ENCODE measurements around the gene AK8. TPM values are rescaled to one million over a fixed set of nuclear protein-coding genes. Genes with fewer than 3 reads are reported as not detected.

AK8 gene
- total and polyA plus RNA-seq, 2 donors from 2014 or later = 6.2 to 6.3 TPM

DNA sequence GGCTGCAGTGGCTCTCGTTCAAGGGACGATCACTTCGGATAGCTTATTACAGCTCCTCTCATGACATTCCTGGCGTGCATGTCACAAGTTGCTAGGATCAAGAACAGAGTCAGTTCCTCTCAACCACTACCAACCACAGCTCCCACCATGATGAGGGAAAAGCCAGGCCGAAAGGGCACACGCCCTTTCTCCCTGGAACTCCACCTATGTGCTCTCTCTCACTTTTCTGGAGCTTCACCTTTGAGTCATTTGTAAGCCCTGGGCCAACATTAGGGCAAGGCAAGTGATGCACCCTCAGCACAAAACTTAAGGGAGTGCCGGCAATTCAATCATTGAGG lies 2.2 kb upstream of the AK8 start:
- Histone ChIP-seq H3K36me3 (ENCODE audit: control insufficient read depth in 2 of 3, insufficient read depth in 3 of 3, low read length in 3 of 3) (no peaks in the 10 kb centered on the region), H3K9ac (ENCODE audit: low read length in 3 of 3) (no peak overlapping the region), H3K9me3 (ENCODE audit: control insufficient read depth in 2 of 3, insufficient read depth in 1 of 3, low read length in 3 of 3) (no peaks in the 10 kb centered on the region), H3K4me1 (ENCODE audit: control insufficient read depth in 2 of 3, insufficient read depth in 2 of 3, low read depth in 1 of 3, low read length in 3 of 3) (peaks cover 0 to 9% (median 0%) of the 10 kb centered on the region in 3 donors), H3K27me3 (ENCODE audit: control insufficient read depth, insufficient read depth, low read length) (no peaks in the 10 kb centered on the region), H3K4me3 (ENCODE audit: low read length in 3 of 3) (no peak overlapping the region), H3K27ac (ENCODE audit: low read depth in 2 of 2, low read length in 2 of 2) (peak overlapping the region in 1 of 2 donors; percentile 55)
- DNase-seq (no peak), FAIRE-seq (no peak)
- no peak for TF ChIP-seq CTCF (IDR thresholded peaks at IDR 0.05; ENCODE audit: borderline replicate concordance, extremely low read depth, insufficient read depth)
- intact Hi-C loops (cut with DNase I) = no loop called here

DNA sequence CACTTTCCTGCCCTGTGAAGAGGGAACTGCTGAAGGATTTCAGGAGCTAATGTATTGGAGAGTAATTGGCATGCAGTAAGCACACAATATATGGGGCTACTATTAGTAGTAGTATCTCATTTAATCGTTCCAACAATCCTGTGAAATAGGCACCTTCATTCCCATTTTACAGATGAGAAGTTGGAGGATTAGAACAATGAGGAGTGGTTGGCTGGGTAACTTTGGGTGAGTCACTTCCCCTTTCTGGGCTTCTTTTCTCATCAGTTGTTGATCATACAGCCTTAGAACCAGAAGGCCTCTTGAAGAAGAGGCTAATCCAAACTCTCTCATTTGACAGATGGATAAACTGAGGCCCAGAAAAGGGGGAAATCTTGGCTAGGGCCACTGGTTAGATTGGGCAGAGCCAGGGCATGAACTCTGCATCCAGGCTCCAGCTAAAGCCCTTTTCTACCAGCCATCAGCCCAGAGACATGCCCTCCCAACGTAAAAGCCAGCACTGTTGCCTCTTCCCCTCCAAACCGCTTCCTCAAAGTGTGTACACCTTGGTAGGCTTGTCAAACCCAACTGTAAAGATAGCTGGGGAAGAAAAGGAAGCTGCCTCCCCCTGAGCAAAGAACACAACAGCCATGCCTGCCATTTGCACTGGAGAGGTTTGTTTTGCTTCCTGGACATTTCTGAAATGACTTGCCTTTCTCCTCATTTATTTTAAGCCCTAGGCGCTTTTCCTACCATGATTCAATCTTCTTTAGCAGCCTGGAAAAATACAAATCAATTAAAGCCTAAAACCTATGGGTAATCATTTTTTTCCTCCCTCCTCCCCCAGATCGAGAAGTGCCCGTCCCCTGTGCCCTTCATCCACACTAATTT lies 1.6 kb upstream of the AK8 start:
- no peaks in the 10 kb centered on the region for H3K9me3 ChIP-seq (ENCODE audit: control insufficient read depth in 2 of 3, insufficient read depth in 1 of 3, low read length in 3 of 3)
- peak overlapping the region in 2 of 3 donors; percentile 89 to 93 for H3K4me3 ChIP-seq (ENCODE audit: low read length in 3 of 3)
- H3K4me1 ChIP-seq (ENCODE audit: control insufficient read depth in 2 of 3, insufficient read depth in 2 of 3, low read depth in 1 of 3, low read length in 3 of 3) = peaks cover 0 to 9% (median 0%) of the 10 kb centered on the region in 3 donors
- peak overlapping the region in 1 of 2 donors; percentile 55 for H3K27ac ChIP-seq (ENCODE audit: low read depth in 2 of 2, low read length in 2 of 2)
- H3K27me3 ChIP-seq (ENCODE audit: control insufficient read depth, insufficient read depth, low read length) = no peaks in the 10 kb centered on the region
- DNase-seq (no peak), FAIRE-seq (no peak)
- no peak for TF ChIP-seq CTCF (IDR thresholded peaks at IDR 0.05; ENCODE audit: borderline replicate concordance, extremely low read depth, insufficient read depth)
- H3K36me3 ChIP-seq (ENCODE audit: control insufficient read depth in 2 of 3, insufficient read depth in 3 of 3, low read length in 3 of 3) = no peaks in the 10 kb centered on the region
- peak overlapping the region in 1 of 3 donors; percentile 28 for H3K9ac ChIP-seq (ENCODE audit: low read length in 3 of 3)
- intact Hi-C loops (cut with DNase I) = no loop called here

DNA sequence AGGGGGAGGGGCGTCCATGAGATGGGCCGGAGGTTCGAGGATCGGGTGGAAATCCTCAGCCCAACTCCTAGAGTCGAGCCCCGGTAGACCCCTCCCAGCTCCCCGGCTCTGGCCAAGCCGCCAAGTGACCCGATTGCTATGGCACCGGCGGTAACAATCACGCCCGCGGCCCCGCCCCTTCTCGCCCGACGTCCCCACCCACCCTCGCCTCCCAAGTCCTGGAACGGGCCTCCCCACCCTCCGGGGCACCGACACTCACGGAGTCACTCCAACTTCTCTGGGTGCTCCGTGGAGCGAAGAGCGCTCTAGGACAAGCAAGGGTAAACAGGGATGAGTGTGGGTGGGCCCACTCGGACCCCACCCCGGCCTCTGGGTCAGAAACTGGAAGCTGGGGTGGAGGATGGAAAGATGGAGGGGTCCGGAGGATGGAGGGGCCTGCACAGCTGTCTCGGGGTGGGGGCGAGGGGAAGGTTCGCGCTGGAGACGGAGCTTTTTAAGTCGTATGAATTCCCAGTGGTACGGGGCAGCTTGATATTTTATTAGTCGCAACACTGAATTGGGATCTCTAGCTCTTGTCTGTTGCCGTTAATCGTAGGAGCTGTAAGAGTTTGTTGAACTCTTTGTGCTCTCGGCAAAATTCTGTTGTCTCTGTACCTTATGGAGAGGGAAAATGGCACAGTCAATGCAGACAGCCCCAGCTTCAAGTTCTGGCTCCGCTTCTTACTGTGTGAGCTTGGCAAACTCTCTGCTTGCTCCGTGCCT lies 792 bp upstream of the AK8 start, which contains the start of gene SPACA9:
SPACA9 (plus strand) TSS at position 204 of the 762 bp plus-strand sequence. CDS start 5,050 bp downstream, outside the sequence.
- Histone ChIP-seq H3K9ac (ENCODE audit: low read length in 3 of 3) (peak within 1 kb of the TSS; percentile 68 to 92 (median 81)), H3K4me3 (ENCODE audit: low read length in 3 of 3) (peak within 1 kb of the TSS; percentile 79 to 93 (median 89)), H3K4me1 (ENCODE audit: control insufficient read depth in 2 of 3, insufficient read depth in 2 of 3, low read depth in 1 of 3, low read length in 3 of 3) (peaks cover 0 to 9% (median 0%) of the 10 kb centered on the region in 3 donors), H3K36me3 (ENCODE audit: control insufficient read depth in 2 of 3, insufficient read depth in 3 of 3, low read length in 3 of 3) (no peaks in the 10 kb centered on the region), H3K9me3 (ENCODE audit: control insufficient read depth in 2 of 3, insufficient read depth in 1 of 3, low read length in 3 of 3) (no peaks in the 10 kb centered on the region), H3K27ac (ENCODE audit: low read depth in 2 of 2, low read length in 2 of 2) (peak within 1 kb of the TSS; percentile 53 to 85), H3K27me3 (ENCODE audit: control insufficient read depth, insufficient read depth, low read length) (no peaks in the 10 kb centered on the region)
- intact Hi-C loops (cut with DNase I) = no loop called here
- FAIRE-seq (no peak), DNase-seq (peak; percentile 83 to 93 (median 87))
- TF ChIP-seq CTCF (IDR thresholded peaks at IDR 0.05; ENCODE audit: borderline replicate concordance, extremely low read depth, insufficient read depth) = no peak
